GM12892 (cell line): ENCODE data around the gene EBLN1.

Experiments
- POLR2A ChIP-seq: IDR thresholded peaks from 2 replicates; pipeline ENCODE4 v1.6.1; 2011; ENCODE audit warnings: low read depth, low read length, control low read depth
- POLR2AphosphoS5 ChIP-seq: IDR thresholded peaks from 2 replicates; pipeline ENCODE4 v1.6.1; 2011; ENCODE audit warnings: low read depth, low read length, control low read depth
- TAF1 ChIP-seq: IDR thresholded peaks from 2 replicates; pipeline ENCODE4 v1.6.1; 2011; ENCODE audit warnings: low read depth, mild to moderate bottlenecking, control low read depth, low read length, borderline replicate concordance

DNA sequence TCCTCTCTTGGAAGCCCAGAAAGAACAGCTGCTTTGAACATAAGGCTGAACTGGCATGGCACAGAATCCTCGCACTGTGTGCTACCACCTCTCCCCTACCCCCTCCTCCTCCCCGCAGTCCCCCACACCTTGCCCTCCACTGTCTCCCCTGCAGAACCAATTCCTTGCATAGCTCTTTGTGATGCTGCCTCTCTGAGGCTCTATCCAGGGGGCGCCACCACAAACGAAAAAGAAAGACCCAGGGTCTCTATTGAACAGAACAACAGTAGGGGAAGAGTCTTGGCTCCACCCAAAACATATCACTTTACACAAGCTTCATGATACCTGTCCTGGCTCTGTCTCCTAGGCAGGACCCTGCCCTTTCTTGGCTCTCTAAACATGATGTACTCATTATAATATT is 26.2 kb upstream of the EBLN1 start:
- TF ChIP-seq POLR2AphosphoS5, result no peak
- TF ChIP-seq POLR2A, result no peak
- no peak for TF ChIP-seq TAF1
